Hindlimb muscle (tissue), 1 donor: Measurements from ENCODE around the gene BCAS3. TPM values are rescaled to one million over a fixed set of nuclear protein-coding genes. Genes with fewer than 3 reads are reported as not detected.
"Not testable (repeated sequence)": the region's sequence is repeated elsewhere in the genome, so short reads cannot be mapped to it uniquely, and the experiment has no call there.

Experiments used
- DNase-seq: peaks from one replicate; pipeline ENCODE4 v3.0.0-alpha.2; 2013
- polyA plus RNA-seq: library from polyadenylated mRNA; unstranded; fragments of 120-200 nt; gene quantifications from one replicate; pipeline ENCODE4 v1.2.1, GENCODE V29; 2013; ENCODE audit not compliant: insufficient read length

The BCAS3 gene
- polyA plus RNA-seq, 1 donor: 9.2 TPM

- DNase-seq: no peak
These were observed 456.2 kb downstream of the BCAS3 start for GRCh38 chr17:61133853-61134252.

DNA sequence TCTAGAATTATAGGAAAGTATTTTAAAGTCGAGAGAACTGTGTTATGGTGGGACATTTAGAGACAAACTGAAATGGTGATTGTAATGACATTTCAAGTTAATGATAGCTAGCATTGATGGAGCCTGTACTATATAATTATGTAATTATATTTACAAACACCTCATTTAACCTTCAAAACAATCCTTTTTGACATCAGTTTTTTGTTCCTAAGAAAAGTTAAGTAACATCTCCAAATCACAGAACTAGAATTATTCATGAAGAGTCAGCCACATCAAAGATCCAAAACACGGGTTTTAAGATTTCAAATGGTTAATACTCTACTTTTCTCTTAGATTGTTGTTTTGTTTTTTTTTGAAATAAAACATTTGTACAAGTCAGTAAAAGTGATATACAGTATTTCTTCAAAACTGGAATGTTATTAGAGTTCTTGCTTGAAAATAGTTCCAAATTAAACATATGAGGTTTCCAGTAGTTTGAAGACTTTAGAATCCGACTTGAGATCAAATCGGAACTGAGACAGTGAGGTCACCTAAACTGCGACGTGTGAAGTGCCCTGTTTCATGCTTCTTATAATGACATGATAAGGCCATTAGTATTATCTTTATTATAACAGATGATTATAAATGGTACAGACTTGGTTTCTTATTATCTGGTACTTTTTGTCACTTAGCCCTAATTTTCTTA, 457.0 kb downstream of the BCAS3 start:
- DNase-seq: no peak

DNA sequence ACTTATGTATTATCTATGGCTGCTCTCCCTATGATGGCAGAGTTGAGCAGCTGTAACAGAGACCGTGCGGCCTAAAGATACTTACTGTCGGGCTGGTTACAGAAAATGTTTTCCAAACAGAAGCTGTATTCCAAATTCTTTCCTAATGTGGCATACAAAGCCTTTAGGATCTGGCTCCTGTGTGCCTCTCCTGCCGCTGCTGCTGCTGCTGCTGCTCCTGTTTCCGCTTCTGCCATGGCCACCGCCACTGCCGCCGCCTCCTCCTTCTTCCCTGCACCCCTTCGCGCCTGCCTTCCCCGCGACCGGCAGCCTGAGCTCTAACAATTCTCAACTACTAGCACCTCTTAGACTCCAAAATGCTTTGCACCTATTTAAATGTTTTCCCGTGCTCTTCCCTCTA, 458.1 kb downstream of the BCAS3 start:
- no peak for DNase-seq

- no peak for DNase-seq
These were observed 458.6 kb downstream of the BCAS3 start for GRCh38 chr17:61136296-61136695.

- no peak for DNase-seq
These were observed 461.6 kb downstream of the BCAS3 start for GRCh38 chr17:61139219-61139618.

DNA sequence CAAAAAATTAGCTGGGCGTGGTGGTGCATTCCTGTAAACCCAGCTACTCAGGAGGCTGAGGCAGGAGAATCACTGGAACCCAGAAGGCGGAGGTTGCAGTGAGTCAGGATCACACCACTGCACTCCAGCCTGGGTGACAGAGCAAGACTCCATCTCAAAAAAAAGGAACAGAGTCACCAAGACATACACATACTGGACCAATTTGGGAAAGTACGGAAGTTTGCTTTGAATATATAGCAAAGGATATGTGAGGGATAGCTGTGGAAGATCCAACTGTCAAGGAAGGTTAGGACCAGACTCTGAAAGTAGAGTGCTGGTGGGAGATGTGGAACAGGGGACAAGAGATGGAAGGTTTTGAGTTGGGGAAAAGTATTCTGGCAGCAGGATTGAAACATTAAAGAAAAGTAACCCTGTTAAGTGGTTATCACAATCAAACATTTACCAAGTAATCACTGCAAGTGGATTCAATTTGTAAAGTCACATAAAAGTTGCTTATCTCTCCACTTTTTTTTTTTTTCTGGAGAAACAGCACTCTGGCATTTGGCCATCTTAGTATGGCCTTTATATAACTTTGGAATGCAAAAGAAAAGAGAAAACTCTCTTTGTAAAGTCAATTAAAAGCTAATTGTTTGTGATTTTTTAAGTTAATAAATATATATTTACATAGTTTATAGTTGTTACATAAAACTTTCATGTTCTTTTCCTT, 462.6 kb downstream of the BCAS3 start:
- no peak for DNase-seq

GRCh38 chr17:61143026-61143425, 465.4 kb downstream of the BCAS3 start:
- no peak for DNase-seq

- no peak for DNase-seq
These were observed 466.5 kb downstream of the BCAS3 start for GRCh38 chr17:61144137-61144536.

- DNase-seq: no peak
These were observed 467.2 kb downstream of the BCAS3 start for GRCh38 chr17:61144617-61145564.

DNA sequence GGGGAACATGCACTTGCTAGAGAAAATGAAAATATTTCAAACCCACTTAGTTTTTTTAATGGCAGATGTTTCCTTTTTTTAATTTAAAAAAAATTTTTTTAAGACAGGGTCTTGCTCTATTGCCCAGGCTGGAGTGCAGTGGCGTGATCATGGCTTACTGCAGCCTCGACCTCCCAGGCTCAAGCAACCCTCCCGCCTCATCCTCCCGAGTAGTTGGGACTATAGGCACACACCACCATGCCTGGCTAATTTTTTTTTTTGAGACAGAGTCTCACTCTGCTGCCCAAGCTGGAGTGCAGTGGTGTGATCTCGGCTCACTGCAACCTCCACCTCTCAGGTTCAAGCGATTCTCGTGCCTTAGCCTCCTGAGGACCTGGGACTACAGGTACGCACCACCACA, 469.2 kb downstream of the BCAS3 start:
- not testable (repeated sequence) for DNase-seq

GRCh38 chr17:61149106-61149825, 471.6 kb downstream of the BCAS3 start:
- no peak for DNase-seq

- no peak for DNase-seq
These were observed 472.3 kb downstream of the BCAS3 start for GRCh38 chr17:61149862-61150362.

- no peak for DNase-seq
These were observed 473.1 kb downstream of the BCAS3 start for GRCh38 chr17:61150686-61151299.

GRCh38 chr17:61152898-61153297, 475.2 kb downstream of the BCAS3 start:
- DNase-seq: no peak

GRCh38 chr17:61155590-61156237, 478.1 kb downstream of the BCAS3 start:
- no peak for DNase-seq

- DNase-seq: no peak
These were observed 479.7 kb downstream of the BCAS3 start for GRCh38 chr17:61157246-61157886.

DNA sequence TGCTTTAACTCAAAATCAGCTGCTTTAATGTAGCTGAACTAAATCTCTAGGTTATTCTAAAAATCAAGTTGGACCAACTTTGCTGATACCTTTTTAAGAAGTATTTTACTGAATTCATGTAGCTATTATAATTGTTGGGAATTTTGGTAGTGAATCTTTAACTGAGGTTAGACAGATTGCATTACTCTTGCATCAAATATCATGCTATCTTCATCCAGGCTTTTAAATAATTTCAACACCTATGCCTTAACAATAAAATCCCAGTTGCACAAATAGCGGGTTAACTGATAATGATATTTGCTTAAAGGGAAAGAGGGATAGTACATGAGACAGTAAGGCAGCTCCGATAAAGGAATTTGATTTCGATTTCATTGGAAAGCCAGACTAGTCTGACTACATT, 480.7 kb downstream of the BCAS3 start:
- DNase-seq: no peak

GRCh38 chr17:61159221-61159814, 481.7 kb downstream of the BCAS3 start:
- DNase-seq: no peak

- DNase-seq: no peak
These were observed 482.6 kb downstream of the BCAS3 start for GRCh38 chr17:61160204-61160603.

DNA sequence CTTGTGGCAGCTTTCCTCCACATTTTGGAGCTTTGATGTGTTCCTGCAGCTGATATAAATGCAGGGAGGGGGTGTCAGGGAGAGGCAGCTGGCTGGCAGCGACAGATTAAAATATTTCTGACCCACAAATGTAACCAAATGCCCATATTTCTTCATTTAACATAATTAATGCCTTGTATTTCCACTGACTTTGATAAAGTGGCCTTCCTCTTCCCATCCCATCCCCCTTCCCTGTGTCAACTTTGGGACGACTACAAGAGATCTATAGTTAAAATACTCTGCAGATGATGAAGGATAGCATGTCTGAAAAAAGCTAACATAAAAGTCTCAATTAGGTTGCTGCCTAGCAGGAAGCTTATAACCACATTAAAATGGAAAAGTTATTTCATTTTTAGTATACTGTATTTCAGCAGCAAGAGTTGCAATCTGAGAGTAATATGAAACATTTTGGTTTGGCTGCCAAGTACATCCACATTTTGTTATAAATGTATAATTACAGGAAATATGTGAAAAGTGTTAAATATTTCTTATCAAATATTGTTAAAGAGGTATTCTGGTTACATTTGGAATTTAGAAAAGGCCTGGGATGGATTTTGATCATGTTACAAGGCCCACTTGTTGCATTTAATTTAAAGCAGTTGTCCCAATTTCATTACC, 483.3 kb downstream of the BCAS3 start:
- no peak for DNase-seq
